PC-9 (cell line): ENCODE data around the gene SEL1L.

Experiments used
- CTCF ChIP-seq: fragments of 200-600 bp; sonication (generic); conservative IDR thresholded peaks from 2 replicates; pipeline ENCODE4 v1.6.1; 2017; ENCODE audit warnings: mixed run types, antibody characterized with exemption, mild to moderate bottlenecking, moderate library complexity
- EZH2 ChIP-seq: fragments of 200-600 bp; sonication (generic); IDR thresholded peaks from 2 replicates; pipeline ENCODE4 v1.8.0; 2017; ENCODE audit warnings: antibody characterized with exemption, low read depth

GRCh38 chr14:81472096-81472800 is 61.4 kb downstream of the SEL1L start:
- TF ChIP-seq CTCF, result no peak
- TF ChIP-seq EZH2, result no peak
